HG03060 (cell line): ENCODE results near the gene PIGU.

ENCODE experiments used
- ATAC-seq: cut with Tn5 transposase; IDR thresholded peaks from one replicate; pipeline ENCODE4 v1.9.1; 2021; ENCODE audit warnings: low read depth, moderate number of reproducible peaks; ENCODE audit not compliant: unreplicated experiment

PIGU gene

DNA sequence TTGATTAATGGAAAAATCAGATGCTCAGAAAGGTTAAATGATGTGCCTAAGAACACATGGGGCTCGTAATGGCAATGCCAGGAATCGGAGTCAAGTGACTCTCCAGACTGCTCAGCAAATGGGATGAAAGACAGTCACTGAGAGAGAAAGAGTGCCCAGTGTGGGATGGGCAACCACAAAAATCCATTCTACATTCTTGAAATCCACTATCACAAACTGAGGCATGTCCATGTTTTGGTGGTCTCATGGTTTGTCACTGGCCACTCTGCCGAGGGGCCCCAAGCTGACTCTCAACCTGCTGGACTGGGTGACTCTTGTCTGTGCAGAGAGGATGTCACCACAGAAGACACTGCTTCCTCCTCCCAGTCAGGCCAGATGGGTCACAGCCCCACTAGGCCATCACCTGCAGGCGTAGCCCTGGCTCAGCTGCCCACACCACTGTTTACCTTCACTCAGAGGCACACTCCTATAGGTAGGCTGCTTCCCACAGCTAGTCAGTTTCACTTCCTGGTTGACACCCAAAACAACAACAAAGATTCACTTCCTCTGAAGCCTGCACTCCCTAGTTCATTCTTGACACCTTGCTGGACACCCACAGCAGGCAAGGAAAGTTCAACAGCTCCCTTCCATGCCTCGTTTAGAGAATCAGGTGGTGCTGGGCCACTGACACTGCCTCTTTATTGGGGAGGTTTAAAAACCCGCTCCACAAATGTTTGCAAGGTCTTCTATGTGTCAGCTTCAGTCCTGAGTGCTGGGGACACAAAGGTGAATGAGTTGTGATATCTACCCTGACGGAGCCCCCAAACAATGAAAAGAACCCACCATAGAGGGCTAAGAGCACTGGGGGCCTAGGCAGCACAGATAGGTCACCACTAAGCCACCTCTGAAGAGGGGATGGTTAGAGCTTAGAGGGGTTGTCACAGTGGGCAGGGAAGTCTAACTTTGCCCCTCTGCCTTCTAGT, 96.6 kb downstream of the PIGU start:
- ATAC-seq: no peak

DNA sequence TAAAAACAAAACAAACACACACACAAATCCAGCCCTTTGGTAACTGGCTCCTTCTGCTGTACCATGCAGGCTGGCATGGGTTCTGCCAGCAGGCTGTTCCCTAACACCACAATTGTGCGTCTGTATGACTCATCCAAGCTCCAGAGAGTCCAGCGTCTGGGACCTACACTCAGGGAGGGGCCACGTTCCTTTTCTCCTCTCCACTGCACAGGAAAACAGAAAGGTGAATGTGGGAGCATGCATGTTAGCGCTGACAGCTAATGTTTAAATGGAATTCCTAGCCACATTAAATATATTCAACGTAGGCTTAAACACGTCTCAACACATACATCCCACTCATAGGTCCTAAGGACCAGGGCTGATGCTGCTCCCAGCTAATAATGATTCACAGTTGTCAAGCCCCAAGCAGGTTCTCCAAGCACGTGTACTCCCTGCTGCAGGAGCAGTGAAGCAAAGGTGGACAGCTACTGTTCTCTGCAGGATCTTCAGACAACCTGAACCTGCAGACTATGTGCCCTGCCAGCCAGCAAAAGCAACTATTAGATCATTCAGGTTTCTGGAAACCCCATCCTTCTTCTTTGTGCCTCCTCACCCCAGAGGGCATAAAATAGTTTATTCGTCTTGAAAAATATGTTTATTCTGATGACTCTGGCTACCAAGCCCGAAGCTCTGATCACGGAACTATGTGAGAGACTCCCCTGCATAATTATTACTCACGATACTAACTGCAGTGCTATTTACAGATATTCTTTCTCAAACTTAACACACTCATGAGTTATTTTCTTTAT, 97.5 kb downstream of the PIGU start:
- ATAC-seq: no peak

DNA sequence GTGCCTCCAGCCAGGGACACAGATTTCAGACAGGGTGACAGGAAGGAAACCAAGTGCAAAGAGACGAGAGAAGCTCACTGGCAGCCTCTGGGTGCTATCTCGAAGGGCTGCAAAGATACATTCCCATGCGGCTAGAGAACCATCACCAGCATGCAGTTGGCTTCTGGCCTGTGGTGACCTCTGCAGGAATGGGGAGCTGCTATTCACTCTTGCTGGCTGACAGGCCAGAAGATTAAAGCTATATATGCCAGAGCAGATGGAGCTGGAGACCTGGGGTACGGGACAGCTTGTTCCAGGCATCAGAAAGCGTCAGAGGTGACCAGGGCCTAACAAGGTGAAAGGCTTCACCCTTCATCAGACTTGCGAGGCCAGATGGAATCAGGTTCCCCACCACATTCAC, 98.4 kb downstream of the PIGU start:
- no peak for ATAC-seq

DNA sequence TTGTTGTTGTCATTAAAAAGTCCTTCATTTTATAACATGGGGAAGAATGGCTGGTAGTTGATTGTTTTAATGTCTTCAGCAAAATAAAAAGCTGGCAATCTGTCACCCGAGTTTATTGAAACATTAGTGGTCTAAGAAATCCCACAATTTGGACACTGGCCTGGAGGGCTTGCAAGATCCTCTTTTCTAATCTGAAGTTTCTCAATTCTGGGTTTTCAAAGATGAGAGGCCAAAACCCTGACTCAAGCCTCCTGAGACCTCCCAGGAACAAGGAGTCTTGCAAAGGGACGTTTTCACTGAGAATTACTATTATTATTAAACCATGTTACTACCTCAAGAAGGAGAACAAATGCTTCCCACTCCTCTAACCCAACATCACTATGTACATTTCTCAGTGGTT, 98.9 kb downstream of the PIGU start:
- ATAC-seq: no peak

DNA sequence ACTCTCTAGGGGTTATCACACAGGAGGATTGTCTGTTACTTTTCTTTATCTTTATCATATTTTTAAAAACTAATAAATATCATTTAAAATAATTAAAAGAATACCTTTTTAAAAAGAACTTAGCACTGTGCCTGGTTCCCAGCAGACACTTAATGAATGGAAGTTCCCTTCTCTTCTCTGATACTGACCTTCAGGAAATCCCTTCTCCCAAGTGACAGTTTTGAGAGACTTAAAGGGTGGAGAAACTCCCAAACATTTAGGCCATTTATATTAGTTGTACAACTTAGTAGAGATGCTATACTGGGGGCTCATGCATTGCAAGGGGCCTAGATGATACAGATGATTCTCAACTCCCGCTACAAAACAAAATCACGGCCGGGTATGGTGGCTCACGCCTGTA, 99.8 kb downstream of the PIGU start:
- ATAC-seq: no peak

DNA sequence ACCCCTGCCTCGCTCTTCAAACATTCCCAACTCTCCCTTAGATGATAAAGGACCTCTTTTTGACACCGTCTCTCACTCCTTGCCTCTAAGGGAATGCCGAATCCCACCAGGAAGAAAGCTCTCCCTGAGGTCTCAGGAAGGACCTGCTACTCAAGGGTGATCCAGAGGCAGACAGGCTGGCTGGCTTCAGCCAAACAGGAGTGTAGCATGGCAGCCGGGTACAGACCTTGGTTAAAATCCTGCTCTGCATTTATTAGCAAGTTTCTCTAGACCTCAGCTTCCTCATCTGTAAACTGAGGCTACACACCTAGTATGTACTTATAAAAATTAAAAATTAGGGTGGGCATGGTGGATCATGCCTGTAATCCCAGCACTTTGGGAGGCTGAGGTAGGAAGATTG, 101.1 kb downstream of the PIGU start:
- no peak for ATAC-seq

DNA sequence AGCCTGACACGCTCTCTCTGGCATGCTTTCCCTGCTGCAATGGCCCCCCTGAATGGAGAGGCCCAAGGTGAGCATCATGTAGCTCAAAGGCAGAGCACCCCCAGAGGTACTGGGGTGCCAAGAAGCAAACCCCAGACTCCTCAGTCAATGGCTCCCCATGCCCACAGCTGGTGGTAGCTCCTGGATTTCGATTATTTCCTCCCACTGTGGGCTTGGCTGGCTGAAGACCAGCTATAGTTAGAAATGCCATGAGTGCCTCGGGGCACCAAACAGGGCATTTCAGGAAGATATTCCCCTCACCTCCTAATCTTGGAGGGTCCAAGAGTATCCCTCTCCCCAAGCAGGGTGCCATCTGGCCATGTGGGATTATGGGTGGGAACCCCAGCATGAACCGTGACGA, 101.6 kb downstream of the PIGU start:
- no peak for ATAC-seq

DNA sequence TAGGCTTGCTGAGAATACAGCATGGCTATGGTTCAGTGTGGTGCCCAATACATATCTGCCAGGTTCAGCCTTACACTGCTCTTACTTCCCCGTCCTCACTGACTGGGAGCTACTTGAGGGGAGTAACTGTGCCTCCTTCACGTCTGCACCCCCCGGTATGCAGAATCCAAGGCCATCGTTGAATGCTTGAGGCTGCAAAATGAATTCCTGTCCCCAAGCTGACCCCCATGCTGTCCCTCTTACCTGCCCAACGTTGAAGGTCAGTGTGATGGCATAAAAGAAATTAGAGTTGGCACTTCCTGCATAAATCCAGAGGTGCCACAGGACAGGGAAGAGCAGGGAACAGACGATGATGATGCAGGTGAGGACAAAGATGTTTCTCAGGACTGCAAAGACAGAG, 102.0 kb downstream of the PIGU start:
- no peak for ATAC-seq

DNA sequence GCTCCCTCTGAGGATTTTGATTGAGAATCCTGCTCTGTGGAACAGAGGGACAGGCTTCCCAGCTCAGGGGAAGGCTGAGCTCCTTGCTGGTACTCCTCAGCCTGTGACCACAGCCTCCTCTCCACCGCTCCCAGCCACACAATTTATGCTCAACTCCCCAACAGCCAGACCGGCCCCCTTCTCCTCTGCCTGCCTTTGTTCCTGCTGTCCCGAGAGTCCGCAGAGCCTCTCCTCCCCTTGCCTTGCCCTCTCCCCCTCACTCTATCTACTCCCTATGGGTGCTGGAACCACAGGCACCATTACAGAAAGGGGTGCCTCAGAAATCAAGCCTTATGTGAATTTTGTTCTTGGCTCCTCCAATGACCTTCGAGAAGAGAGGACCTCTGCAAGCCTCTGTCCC, 102.5 kb downstream of the PIGU start:
- ATAC-seq: no peak

DNA sequence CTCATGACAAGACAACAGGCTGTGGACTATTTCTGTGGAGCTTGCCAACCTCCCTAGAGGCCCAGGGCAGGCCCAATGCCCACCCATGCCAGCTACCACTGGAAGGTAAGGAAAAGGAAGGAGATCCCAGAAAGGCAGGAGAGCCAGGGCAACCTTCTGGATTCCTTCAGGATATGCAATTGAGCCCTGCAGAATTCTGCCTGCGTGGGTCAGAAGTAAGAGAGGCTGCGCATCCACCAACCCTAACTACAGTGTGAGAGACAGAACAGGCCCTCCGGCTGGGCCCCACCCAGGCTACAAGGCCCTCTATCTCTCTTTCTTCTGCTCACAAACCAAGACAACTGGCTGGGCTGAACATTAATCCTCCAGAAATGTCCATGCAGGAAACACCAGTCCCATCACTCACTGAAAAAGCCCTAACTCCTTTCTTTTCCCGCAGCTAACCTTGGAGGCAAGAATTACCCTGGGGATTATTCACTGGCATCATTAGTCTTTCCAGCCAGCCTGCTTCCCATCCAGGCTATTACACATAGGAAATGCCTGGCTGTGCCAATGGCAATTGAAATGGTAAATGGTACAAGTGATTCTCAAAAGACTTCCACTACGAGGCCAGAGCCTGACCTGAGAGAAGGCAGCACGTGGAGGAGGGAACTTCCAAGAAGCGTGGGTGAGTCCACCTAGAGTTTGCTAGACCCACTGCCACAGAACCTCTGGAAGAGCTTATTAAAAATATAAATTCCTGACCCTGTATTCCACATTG, 103.2 kb downstream of the PIGU start:
- no peak for ATAC-seq

DNA sequence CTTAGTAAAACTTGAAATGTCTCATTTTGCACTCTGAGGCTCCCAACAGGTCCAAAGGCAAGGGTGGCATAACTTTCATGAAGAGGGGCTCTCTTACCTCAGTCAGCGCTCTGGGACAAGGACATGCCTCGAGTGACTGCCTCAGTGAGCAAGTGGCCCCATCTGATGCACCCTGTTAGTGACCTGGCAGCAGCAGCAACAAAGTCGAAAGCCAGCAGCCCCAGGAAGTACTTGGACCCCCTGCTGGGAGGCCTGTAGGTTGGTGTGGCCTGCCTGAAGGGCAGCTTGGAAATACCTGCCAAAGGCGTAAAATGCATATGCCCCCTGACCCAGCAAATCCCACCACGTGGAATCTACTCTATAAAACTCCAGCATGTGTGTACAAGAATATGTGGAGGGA, 105.1 kb downstream of the PIGU start:
- no peak for ATAC-seq

DNA sequence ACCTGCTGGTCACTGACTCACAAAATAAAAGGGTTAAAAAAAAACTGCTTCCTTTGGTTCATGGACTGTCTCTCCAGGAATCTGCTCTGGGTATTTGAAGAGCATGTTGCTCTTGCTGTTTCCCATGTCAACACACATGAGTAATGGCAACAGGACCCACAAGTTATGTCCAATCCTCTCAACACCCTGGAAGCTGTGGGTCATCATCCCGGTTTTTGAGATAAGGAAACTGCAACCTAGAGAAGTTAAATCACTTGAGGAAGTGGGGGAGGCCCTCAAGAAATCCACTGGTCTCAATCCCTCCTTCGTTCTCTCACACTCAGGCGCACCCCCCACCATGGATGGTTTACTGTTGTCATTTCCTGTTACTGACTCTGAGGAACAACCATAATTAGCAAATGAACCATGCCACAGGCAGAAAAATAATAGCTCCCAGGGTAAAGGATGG, 106.0 kb downstream of the PIGU start:
- ATAC-seq: no peak

DNA sequence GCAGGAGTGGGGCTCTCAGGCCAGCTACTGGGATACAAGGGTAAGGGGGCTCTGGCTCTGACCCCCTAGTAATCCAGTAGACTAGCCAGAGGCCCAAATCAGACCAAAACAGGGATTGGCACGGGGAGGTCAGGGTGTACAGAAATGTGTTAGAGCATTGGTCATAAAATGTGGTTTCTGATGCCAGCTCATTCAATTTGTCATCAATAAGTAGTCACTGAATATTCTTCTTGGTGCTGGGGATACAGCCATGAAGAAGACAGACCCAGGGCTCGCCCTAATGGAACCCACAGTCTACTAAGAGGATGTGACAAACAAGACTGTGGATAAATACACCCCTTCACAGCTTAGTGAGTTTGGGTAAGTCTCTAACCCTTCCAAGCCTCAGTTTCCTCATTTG, 107.3 kb downstream of the PIGU start:
- ATAC-seq: no peak

DNA sequence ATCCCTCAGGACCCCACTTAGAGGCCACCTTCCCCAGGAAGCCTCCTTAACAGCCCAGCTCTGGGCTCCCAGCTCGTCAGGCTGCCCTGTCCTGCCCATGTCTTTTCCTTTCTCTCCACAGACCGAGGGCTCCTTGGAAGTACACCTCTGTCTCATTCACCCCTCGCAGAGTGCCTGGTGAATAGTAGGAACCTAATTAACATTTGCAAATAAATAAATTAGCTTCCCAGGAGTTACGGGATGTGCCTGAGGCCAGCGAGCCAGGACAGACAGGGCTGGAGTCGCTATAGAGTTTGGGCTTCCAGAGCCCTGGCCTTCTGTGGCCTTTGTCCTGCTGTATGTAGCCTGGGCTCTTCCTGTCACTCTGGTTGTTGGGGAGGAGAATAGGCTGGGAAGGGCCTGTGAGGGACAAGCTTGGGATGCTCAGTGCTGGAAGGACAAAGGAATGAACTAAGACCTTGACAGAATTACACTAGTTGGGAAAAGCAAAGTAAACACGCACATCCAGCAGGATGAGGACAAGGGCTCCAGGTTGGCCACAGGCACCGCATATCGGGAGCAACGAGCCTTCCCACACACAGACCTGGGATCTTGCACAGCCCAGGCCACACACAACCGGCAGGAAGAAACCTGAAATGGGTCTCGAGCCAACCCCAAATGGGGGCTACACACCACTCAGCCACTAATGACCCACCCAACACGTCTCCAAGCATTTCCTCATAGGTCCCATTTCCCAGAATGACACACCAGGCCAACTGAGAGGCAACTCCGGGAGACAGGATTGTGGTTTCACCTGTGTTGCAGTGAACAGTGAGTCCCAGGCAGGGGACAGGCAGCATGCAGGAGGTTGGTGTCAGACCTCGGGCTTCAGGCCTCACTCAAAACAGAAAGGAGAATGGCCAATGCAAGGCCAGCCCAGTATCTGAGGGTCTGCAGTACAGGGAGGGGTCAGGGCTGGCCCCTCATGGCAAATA, 108.7 kb downstream of the PIGU start:
- ATAC-seq: no peak

DNA sequence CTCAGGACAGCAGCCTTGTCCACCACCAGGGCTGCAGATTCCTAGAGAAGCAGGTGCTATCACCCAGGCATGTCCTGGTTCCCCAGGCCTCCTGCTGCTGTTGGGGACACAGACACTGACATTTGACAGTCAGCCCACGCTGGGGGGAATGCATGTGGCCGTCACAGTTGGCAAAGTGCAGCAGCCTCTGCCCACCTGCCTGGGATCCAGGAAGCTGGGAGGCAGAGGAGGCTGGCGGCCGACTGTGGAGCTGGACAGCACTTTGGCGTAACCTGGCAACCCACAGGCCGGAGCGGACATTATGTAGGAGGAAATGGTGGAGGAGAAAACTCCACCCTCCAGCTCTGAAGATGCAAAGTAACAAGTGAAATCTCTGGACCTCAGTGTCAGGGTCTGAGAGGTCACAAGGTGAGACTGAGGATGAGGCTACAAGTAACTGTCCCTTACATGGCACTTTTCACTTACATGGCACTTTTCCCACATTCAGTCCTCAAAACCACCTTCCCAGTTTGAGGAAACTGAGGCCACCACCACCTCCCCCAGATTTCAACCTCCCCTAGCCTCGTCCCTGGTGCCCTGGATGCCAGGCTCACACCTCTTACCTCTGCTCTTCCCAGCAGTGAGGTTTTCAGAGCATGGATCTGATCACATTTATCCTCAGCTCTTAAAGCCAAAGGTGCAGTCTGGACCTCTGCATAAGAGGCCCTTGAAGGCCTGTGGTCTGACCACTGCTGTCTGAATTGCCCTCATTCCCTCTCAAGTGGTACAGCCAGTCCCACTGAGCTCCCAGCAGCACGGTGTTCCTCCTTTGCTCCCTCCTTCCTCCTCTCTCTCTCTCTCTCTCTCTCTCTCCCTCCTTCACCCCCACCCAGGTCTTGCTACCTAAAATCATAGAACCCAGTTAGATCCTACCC, 109.7 kb downstream of the PIGU start:
- ATAC-seq: no peak

DNA sequence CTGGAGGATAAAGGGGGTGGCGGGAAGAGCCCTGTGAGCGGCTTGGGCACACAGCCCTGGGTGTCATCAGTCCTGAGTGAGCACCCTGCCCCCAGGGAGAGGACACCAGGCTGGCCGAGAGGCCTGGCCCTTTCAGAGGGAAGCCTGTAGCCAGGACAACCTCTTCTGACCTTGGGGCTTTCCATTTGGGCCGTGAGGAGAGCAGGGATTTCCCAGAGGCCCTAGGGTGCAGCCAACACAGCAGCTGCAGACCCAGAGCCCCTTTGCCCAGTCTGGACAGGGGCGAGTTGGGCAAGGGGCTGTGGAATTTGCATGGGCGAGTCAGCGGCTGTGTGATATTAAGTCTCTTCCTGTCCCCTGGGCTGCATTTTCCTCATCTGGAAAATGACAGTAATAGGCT, 112.1 kb downstream of the PIGU start:
- ATAC-seq: no peak

DNA sequence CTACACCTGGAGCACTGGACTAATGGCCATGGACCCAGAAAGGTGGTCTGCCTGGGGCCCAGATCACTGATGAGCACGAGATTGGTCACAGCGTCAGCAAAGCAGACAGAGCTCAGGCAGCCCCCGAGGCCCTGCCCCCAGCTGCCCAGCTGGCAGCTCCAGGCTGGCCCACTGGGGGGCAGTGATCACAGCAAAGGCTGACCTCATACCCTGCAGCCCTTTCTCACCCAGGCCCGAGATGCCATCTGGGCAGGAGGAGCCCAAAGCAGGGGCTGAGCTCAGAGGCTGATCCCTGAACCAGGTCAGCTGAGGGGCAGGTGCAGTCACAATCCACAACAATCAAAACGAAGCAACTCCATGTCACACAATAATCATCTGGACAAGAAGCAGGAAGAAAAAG, 114.3 kb downstream of the PIGU start:
- no peak for ATAC-seq

DNA sequence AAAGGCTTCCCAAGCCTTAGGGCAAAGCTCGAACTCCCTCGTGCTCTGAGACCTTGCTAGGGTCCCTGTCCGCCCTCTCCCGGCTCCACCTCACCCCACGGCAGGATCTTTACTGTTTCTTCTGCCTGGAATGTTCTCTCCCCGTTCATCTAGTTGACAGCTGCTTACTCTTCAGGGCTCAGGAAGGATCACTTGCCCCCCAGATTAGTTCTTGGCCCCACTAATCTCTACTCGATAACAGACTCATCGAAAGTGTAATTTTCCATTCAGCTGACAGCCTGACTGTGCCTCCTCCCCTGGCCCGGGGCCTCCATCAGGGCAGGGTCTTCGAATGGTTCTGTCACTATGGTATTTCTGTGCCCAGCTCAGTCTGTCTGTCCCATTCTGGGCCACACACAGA, 115.2 kb downstream of the PIGU start:
- ATAC-seq: no peak

DNA sequence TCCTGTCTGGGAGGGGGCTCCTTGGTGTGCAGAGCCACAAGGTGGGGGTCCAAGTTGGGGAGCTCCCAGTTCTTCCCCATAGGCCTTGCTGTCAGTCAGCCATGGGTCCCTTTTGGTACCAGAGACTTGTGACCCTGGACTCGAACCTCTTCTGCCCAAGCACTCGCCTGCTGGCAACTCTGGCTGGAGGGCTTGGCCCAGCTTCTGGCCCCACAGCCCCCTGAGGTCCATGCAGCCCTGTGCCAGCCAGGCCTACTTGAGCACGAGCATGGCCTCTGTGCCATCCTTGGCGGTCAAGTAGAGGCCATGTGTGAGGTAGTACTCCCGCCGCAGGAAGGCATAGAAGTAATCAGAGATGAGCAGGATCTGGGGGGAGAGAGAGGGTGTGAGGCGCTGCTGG, 116.3 kb downstream of the PIGU start:
- no peak for ATAC-seq
